ENCODE results near the gene ZBTB22. TPM values are rescaled to one million over a fixed set of nuclear protein-coding genes. Genes with fewer than 3 reads are reported as not detected.
A peak's percentile ranks its signal among the peaks of the same experiment; 100 is the strongest.

Gene ZBTB22
- total and polyA plus RNA-seq, 2 donors (not counting 1 experiment from before 2014, with no cell fraction given) = 25.9 to 39.7 TPM

GRCh38 chr6:33277663-33278391 is 39.7 kb downstream of the ZBTB22 start:
- peak overlapping the region; percentile 80 to 87 for H3K27ac ChIP-seq (ENCODE audit: low read length in 2 of 2)
- no peaks in the 10 kb centered on the region for H3K27me3 ChIP-seq (replicated peaks in 1 of 4; ENCODE audit: control extremely low read depth in 1 of 4, control insufficient read depth in 3 of 4, insufficient read depth in 4 of 4, low read length in 3 of 4)
- Mint-ChIP-seq H3K27ac (peak overlapping the region; percentile 98), H3K4me3 (peak overlapping the region; percentile 92), H3K4me1 (peaks cover 63% of the 10 kb centered on the region), H3K27me3 (no peaks in the 10 kb centered on the region), H3K9me3 (ENCODE audit: insufficient read depth) (no peaks in the 10 kb centered on the region)
- peak; percentile 65 for DNase-seq
- peak overlapping the region; percentile 95 for H3K4me2 ChIP-seq (replicated peaks; ENCODE audit: low read depth, low read length, poor library complexity, severe bottlenecking)
- peak overlapping the region; percentile 4 to 86 (median 78) for H3K4me3 ChIP-seq (ENCODE audit: control extremely low read depth in 1 of 5, extremely low read depth in 1 of 5, insufficient read depth in 1 of 5, low read depth in 2 of 5, low read length in 4 of 5)
- ChIA-PET CTCF (interaction anchor here (0.9 to 3.9 kb wide), 19 partner anchors 9 to 330 kb away, joined by 3 to 41 read pairs (median 5); partner anchors contain the start of genes PFDN6, RGL2, TAPBP and WDR46), POLR2A (interaction anchor here (0.6 to 5.1 kb wide), 15 partner anchors 11 to 163 kb away, joined by 3 to 39 read pairs (median 7); partner anchors contain the start of genes KIFC1, PFDN6, RGL2 and RING1)
- 29% methylated on average over 34 of the region's 39 CpGs for WGBS (ENCODE audit: insufficient coverage)
- ATAC-seq (ENCODE audit: low read depth) = peak; percentile 9
- no peaks in the 10 kb centered on the region for H3K9me3 ChIP-seq (ENCODE audit: control extremely low read depth in 1 of 3, control insufficient read depth in 2 of 3, insufficient read depth in 1 of 3, low read length in 2 of 3)
- H4K20me1 ChIP-seq (ENCODE audit: control insufficient read depth, insufficient read depth, low read length, poor library complexity, severe bottlenecking) = peaks cover 56% of the 10 kb centered on the region
- peak overlapping the region; percentile 91 for H3K9ac ChIP-seq (ENCODE audit: low read length)
- peaks cover 5 to 62% of the 10 kb centered on the region in 2 experiments for H3K36me3 ChIP-seq (replicated peaks in 1 of 2; ENCODE audit: control extremely low read depth in 1 of 2, control insufficient read depth in 1 of 2, extremely low read depth in 1 of 2, insufficient read depth in 2 of 2, low read length in 1 of 2)
- peaks cover 47 to 61% of the 10 kb centered on the region in 2 donors for H3K4me1 ChIP-seq (ENCODE audit: control insufficient read depth in 2 of 2, insufficient read depth in 2 of 2, low read length in 2 of 2)
- H3K79me2 ChIP-seq (ENCODE audit: control insufficient read depth, insufficient read depth, low read length) = peaks cover 30% of the 10 kb centered on the region
- intact Hi-C loops (cut with micrococcal nuclease) = loop anchor here (1.0 kb wide), 3 partner anchors 11 to 67 kb away; partner anchors contain the start of genes PFDN6 and WDR46
- peak overlapping the region; percentile 90 for H2AFZ ChIP-seq (ENCODE audit: insufficient read depth, low read depth, low read length, poor library complexity, severe bottlenecking)
- no peak for TF ChIP-seq CTCF (IDR thresholded peaks at IDR 0.05)
- no peak for TF ChIP-seq EZH2 (IDR thresholded peaks at IDR 0.05; ENCODE audit: borderline replicate concordance, insufficient read depth, low read depth, low read length, poor library complexity, severe bottlenecking)
